NCI-H2107 treated with DMSO at 0.1 percent for 48 hours (cell line): ENCODE results near the gene NPL.

Source experiments
- DNase-seq: peaks from one replicate; lab custom pipeline; 2025; ENCODE audit not compliant: unreplicated experiment; lab: John Stamatoyannopoulos, UW

NPL gene

DNA sequence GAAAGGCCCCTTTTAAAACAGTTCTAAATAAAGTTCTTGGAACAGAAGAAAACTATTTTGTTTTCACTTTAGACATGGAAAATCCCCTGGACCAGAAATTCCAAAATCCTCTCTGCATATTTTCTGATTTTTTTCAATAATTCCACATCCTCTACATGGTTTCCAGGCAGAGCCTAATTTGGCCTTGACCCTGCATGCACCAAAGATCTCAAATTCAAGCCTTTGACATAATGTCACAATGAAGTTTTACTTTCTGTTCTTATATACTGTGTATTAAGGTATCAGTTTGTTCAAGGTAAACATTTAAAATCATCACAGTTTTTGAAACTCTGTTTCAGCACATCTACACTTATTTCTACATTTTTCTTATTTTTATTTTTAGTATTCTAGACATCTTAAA lies 12.2 kb upstream of the NPL start:
- DNase-seq: no peak

DNA sequence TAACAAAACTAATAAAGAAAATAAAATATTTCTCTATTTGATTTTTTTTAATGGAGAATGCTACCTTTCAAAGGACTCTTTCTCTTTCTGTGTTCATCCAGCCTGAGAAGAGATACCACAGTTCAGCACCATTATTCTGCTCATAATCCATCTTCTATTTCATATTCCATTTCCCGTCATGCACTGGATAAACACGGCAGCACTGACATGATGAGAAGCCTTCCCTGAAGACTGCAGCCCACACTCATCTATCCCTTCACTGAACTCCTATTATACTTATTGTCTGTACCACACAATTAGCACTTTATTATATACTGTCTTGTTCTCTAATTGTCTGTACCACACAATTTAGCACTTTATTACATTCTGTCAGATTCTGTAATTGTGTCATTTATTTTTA lies 10.7 kb upstream of the NPL start:
- no peak for DNase-seq

DNA sequence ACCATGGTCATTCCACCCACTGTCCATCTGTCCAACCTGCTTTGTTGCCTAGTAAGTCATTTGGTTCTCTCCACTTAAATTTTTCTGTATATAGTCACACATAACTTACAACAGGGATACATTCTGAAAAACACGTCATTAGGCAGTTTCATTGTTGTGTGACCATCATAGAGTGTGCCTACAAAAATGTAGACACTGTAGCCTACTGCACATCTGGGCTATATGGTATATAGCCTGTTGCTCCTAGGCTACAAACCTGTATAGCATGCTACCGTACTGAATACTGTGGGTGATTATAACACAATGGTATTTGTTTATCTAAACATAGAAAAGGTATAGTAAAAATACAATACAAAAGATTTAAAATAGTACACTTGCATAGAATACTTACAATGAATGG lies 10.0 kb upstream of the NPL start:
- DNase-seq: no peak

DNA sequence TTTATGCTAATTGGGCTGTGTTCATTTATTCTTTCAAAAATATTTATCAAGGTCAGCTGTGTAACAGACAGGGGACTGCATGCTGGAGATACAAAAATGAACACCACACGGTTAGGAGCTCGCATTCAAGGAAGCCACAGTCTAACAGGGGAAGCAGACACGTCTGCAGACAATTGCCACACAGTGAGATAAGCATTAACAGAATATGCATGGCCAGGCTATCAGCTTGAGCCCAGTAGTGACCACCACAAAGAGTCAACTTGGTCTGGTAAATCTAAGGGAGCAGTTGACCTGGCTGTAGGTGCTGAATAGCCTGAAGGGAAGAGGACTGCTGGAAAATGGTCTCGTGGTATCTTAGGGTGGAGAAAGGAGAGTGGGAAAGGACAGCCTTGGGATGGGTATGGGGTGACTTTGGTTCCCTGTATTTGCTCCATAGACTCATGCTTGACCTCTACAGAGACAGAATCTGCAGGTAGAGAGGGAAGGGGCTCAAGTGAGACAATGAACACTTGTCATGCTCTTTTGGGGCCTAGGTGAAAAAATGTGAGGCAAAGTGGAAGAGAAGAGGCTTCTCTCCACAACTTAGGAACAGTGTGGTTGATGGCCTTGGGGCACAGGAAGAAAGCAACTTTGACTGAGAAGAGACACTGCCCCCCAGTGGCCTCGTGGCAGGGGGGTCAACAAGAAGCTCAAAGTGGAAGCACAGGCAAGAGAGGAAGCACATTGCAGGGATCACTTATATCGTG lies 7.6 kb upstream of the NPL start:
- peak; percentile 83 for DNase-seq

DNA sequence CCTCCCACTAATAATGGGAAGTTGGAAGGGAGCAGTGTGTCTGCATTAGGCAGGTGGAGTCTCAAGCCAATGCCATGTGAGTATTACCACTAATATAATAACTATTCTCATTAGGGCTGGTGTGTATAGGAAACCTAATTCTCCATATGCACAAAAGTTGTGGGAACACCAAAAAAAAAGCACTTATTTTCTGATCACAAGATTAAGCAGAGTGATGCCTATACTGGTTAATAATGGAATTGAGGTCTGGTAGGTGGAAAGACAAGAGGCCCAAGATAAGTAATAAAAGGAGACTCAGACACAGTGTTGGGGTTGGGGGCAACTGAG lies 7.0 kb upstream of the NPL start:
- no peak for DNase-seq

DNA sequence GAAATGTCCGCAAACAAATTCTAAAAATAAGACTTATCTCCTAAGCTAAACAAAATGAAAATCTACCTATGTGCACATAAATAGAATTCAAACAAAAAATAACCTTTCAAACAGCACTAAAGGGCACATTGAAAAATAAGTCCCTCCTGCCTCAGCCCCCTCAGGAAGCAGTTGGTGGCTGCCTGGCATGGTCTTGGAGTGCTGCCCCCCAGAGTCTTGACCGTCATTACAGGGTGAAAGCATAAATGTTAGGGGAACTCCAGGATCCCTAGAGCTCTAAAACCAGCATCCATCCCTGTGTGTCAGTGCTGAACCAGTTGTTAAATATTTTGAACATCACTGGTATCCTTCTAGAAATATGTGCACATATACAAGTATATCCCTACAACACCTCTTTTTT lies 6.5 kb upstream of the NPL start:
- DNase-seq: no peak

DNA sequence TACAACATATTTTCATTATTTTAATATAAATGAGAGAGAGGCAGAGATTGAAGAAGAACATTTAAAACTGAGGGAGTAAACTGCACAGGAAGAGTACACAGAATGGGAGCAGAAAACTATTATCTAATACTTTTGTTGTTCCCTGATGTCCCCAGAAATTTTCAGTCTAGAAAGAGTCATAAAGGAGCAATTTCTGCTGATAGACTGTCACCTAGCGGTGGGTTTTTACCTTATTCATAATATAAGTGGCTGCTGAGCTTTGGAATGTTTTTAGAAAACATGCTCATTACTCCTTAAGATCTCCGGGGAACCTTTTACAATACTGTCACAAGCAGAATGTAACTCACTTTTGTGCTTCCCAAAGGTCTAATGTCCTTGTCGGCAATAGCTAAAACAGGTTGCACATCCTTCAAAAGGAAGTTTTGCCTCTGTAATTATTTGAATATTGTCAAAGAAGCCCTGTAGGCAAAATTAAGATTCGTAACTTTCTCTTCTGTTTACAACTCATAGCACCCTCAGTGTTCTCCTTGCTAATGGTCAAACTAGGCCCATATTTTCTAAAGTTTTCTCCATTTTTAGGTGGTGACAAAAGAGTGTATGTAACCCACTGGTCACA lies 4.9 kb upstream of the NPL start:
- peak; percentile 90 for DNase-seq

DNA sequence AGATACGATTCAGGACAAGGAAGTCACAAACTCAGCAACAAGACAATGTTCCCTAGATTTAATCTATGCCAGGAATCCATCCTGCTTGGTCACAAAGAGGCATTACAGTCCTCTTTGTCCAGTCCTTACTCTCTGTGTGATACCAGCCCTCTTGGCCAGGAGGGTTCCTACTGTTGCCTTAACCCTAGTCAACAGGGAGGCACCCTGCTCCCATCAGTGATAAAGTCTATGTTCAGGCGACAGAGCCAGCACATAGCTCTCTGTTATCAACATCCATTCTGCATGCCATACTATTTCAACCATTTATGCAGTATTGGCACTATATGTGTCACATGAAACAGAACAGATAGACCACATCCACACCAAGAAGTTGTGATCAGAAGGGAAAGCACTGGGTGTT lies 4.4 kb upstream of the NPL start:
- no peak for DNase-seq

DNA sequence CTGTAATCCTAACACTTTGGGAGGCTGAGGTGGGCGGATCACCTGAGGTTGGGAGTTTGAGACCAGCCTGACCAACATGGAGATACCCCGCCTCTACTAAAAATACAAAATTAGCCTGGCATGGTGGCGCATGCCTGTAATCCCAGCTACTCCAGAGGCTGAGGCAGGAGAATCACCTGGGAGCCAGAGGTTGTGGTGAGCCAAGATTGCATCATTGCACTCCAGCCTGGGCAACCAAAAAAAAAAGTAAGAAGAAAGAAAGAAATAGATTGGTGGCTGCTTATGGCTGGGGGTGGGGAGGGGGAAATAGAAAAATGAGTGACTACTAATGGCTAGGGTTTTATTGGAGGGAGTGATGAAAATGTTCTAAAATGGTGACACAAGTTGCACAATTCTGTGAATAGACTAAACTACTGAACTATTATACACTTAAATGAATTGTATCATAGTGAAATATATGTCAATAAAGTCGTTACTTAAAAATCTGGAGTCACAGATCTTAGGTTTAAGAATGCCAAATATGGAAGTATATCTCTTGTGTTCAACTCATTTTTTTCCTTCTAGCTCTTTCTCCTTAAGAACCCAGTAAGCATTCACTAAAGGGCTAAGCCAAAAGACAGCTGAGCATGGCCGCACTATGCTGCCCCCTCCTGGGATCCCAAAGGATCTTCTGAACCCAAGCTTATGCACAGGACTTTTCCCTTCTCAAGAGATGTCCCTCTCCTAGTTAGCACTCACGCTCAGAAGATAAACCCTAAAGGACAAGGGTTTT lies 3.2 kb upstream of the NPL start:
- DNase-seq: peak; percentile 67

DNA sequence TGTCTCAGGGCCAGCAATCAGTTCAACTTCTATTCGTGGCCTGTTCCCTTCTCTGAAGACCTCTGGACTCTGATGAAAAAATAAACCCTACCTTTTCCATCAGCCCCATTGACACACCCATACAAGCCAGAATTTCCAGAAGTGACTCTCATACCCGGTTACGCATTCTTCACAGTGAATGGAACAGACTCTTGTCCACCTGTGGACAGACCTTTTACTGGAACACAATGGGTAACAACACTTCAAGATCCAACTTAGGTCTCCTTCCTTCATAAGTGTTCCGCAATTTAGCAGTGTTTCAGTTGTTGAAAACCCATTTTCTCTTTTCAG lies 2.6 kb upstream of the NPL start:
- DNase-seq: no peak

DNA sequence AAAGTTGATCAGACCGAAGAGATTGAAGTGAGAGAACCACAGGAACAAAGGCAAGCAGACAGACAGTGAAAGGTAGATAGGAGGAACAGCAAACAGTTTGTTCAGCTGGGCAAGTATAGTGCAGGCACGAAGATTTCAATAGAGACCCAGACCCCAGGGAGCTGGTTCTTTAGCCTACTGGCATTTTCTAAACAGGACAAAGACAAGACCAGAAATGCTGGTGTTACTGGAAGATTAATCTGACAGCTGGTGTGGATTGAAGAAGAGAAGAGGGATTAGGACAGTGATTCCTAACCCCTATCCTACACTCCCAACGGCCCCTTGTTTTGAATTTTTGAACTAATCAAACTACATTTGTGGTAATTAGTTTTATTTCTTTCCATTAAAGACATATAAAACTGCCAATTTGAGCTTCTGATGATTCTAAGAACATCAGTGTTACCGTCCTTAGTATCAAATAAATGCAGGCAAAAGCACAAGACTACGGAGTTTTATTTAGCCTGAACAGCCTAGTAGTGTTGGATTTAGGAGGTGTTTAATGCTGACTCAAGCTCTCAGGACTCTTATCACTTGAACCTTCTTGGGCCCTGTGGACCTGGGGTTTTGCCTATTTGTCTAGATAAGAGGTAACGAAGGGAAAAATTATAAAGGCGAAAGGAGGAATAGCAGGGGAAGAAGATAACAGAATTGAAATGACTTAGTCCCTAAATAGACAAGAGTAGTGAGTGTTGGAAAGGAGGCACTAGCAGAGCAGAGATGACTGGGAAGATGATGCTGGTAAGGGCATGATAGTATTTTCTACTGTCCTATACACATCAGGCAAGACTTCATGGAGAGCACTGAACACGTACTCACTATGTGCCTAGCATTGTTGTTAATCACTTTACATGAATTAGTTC lies 2.0 kb downstream of the NPL start:
- DNase-seq: no peak

DNA sequence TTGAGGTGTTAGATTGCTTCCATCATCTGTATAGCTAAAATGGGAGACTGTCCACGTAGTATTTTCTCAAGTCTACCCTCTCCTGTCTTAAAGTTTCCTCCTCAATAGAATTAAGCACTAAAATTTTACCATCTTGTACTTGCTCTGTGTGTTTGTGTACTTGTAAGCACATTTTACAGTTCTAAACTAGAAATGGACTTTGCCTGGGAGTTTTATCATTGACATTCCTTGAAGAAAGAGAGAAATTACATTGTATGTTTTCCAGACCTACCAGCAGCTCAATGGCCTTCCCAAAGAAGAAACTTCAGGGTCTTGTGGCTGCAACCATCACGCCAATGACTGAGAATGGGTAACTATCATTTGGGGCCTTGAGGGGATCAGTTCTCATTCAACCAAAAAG lies 4.5 kb downstream of the NPL start:
- no peak for DNase-seq

DNA sequence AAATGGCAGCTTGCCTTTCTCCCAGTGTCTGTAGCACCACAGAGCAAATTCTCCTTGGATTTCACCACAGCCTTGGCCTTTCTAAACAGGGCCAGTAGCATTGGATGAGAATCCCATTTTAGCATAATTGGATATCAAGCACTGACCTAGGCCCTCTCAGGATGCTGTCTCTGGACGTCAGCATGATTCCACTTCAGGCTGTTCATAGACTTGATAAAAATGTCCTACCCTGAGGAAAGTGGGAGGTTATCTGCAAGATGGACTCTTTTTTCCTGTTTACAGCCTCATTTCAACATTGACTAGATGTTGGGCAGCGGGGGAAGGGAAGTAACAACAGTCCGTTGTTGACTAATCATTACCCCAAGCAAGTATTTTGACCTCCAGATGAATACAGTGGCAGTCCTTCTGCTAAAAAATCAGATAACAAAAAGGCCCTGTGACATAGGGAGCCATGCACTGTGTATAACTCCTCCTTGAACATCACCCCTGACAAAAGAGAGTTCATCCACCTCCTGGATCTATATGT lies 5.2 kb downstream of the NPL start:
- no peak for DNase-seq

DNA sequence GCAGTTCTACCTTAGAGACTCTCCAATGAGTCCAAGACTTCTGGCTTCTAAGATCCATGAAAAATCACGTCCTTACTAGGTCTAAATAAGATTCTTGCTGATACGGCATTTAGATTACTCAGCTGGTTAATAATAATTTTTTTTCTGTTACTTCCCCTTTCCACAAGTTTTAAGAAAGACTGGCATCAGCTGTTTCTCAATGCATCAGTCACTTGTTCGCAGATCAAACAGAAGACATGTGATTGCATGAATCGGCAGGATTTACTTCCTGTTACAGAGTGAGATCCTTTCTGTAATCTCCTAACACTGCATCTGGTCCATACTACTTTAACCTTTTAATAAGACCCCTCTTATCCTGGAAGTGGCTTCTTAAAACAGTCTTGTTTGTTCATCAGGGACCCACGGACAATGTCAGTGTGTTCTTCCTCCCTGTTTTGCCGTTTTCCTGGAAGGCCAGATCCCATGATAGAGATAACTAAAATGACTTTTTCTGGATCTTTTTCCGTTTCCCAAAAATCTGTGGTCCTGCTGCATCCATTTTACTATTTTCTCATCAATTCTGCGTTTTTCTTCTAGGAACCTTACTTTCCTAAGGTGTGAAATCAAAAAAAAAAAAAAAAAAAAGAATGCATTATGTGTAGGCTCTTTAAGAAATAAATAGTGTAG lies 6.1 kb downstream of the NPL start:
- no peak for DNase-seq

DNA sequence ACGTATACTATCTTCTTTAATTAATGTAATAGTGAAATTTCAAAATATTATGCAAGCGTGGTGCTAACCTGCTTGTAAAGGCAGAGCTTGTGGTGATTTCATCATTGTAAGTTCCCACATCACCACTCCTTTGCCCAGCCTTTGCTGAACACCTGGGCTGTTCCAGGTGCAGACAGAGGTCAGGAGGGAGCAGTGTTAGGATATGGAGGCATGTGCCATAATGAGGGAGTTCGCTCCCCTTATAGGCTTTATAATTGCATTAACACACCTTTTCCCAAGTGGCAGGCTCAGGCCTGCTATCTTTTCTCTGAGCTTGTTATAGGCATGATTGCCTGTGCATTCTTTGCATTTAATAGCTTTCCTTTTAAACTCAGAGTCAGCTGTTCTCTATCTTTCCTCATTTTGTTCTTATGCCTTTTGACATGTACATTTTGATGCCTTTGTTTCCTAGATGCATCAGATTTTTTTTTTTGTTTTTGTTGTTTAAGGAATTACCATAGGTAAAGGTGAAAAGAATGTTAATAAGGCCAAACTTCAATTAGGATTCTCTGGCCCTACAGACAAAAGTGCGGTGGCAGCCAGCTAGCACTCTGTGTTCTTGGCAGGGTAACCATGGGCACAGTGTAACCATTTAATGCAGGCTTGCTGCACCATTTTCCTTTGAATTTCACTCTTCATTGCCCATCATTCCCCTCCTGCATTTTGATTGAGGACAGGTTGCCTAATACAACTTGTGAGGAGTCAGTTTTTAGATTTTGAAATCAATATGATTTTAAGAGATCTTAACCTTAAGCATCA lies 12.6 kb downstream of the NPL start:
- peak; percentile 28 for DNase-seq

DNA sequence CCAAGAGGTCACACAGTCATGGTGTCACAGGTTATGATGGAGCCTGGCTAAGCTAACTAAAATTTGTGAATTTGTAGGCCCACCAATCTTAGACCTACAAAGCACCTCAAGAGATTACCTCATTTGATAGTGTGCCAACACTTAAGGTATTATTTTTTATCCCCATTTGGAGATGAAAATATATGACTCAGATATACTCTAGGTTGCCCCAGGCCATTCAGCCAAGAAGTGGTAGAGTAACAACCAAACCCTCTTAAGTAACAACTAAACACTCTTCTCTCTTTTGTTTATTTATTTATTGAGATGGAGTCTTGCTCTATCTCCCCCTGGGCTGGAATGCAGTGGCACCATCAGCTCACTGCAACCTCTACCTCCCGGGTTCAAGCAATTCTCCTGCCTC lies 14.3 kb downstream of the NPL start:
- DNase-seq: no peak

DNA sequence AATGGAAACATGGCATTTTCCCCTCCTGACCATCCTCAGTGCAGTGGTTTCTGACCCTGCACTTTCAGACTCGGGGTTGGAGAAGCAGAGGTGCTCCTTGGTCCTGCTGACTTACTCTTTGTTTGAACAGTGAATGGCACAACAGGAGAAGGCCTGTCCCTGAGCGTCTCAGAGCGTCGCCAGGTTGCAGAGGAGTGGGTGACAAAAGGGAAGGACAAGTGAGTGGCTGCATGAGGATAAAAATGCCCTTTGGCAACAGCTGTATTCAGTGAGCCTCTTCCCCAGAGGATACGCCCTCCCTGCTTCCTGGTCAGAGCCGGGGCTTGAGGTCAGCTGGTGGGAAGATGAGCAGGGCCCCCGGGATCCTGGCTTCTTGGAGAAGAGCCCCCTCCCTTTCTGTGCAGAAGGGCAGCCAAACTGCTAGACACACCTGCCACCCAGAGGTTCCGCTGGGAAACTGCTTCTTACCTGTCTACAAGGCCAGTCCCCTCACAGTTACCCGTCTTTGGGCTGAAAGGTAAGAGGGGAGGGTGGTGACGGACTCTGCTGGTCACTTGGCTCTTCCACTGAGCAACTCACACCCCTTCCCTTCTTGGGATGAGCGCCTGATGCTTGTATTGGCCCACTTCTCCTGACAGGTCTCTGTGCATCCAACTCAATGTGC lies 16.6 kb downstream of the NPL start:
- peak; percentile 63 for DNase-seq

DNA sequence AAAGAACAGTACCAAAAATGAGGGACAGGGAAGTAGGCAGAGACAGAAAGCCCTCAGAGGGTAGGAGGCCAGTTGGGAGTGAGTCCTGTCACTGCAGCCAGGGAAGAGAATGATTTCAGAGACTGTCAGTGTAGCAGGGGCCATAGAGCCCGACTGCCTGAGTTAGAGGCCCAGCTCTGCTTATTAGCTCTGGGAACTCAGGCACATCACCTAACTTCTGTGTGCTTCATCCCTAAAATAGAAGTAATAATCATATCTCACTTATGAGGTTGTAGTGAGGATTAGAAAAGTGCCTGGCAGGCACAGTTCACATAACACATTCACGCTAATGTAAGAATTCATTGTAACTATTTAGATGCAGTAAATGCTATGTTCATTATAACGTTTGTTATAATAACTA lies 18.3 kb downstream of the NPL start:
- DNase-seq: no peak

DNA sequence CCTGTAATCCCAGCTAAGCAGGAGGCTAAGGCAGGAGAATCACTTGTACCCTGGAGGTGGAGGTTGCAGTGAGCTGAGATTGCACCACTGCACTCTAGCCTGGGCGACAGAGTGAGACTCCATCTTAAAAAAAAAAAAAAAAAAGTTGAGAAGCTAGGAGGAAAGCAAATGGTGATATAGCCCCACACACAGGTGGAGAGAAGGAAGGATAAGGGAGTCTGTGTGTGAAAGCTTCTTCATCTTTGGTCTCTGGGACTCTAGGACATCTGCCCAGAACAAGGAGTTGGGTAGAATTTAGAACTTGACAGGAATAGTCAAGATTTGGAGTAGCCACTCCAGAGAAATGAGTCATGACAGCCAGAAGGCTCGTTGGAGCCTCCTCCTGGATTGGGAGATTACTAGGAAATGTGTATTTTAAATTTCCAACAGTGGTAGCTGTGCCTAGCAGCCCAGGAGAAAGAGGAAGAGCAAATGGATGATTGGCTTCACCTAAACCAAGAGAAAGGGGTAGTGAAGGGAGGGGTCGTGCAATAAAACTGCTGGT lies 19.9 kb downstream of the NPL start:
- DNase-seq: no peak
